SW 1271 (cell line): ENCODE data around the gene MEG3.

Source experiments
- DNase-seq, 2 experiments: peaks; one replicate each; lab custom pipeline; 2025; lab: John Stamatoyannopoulos, UW

Gene MEG3

GRCh38 chr14:100825713-100826331, at the start of gene MEG3:
TSS of gene MEG3 (plus strand) at chr14:100826118.
- no peak for DNase-seq

DNA sequence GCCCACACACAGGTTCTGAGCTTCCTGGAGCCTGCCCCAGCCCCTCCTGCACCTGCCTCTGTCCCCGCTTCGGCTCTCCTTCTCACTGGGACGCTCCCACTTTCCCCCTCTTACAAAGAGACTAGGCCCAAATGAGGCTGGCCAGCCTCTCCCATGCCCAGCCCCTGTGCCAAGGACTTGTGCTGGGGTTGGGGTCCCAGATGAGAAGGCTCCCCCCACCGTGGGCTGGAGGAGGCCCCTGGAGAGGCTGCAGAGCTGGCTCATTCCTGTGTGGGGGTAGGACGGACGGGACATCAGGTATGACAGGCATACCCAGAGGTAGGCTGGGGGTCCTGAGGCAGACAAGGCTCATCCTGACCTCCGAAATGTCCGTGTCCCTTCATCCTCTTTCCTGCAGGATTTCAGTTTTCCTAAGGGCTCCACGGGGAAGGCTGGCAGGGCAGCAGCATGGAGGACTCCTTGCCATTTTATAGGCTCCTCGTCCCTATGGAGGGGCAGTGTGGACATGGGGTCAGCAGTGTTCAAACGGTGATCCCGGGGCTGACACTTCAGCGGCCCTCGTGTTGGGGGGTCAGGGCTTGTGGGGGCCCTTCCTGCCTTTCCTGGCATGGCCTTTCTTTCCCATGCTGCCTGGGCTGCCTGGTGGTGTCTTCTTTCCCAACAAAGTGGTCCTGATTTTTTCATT, 49.1 kb upstream of the MEG3 start:
- DNase-seq: no peak

DNA sequence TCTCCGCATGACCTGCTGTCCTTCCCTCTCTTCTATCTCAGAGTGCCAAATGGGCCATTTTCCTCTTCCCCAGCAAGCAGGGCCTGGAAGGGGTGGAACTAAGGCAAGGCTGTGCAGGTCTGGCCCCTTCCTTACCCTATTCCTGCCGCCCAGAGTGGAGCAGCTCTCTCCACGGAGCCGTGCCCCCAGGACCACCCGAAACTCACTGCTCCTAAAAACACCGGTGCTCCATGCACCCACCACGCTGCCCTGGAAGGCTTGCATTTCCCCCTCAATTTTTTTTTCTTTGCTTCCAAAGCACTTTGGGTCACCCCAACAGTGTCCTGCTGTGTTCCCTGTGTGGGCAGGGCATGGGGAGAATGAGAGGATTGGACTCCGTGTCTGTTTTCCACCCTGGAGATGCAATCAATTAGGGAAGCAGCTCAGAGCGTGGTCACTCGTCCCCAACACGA, 48.5 kb upstream of the MEG3 start:
- no peak for DNase-seq

DNA sequence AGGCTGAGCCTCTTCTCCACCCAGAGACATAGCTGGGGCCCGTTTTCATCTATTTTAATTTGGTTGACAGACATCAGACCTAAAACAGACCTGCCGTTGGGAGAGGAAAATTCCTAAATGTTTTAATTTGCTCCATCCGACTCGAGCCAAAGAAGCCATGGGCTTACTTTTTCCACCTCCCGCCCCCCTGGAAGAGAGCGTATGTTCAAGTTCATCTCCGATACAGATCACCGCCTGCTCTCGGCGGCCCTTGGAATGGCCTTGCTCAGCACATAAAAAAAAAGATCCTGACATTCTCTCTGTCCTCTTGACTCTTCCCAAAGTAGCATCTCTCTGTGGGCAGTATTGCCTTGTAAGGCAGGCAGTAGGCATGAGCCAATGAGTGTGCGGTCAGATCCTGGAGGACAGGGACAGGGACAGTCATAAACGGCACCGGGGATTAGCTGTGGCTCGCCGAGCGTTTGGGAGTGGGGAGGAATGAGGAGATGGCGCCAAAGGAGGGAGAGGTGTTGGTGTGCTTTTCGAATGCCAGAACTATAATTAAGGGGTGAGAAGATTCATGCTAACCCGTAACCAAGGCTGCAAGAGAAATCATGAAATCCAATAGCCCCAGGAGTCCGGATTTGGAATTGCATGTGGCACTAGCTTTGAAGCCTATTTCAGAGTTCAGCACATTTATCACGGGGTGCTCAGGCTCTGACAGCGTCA, 47.9 kb upstream of the MEG3 start:
- DNase-seq: no peak

- DNase-seq: no peak
These were observed 47.4 kb upstream of the MEG3 start for GRCh38 chr14:100778526-100778882.

DNA sequence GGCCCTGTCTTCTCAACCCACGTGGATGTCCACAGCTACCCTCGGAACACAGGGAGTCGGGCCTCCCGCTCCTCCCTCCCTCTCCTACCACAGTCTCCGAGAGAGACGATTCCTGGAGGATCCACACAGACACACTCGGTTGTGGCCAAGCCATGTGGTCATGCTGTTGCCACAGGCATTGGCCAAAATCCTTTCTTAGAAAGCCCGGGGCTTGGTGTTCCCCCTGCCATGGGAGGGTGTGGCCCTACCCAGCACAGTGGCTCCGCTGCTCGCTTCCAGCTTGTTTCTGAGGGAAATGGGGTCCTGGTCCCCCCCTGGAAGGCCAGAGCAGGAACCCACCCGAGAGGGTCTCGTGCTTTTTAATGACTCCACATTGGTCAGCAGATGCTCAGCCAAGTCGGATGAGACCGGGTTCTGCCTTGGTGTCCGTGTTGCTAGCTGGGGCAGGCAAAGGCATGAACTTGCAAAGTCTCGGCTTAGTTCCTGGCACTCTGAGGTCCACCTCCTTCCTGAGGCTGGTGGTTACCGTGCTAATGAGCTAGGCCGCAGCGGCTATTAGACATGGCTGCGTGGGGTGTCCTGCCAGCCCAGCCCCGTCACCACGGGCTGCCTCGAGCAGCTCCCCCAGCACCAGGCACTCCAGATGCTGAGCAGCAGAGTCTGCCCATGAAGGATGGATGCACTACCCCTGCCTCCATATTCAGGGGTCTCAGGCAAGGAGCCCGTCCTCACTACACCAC, 46.8 kb upstream of the MEG3 start:
- DNase-seq: no peak

GRCh38 chr14:100779691-100780080, 46.2 kb upstream of the MEG3 start:
- no peak for DNase-seq

GRCh38 chr14:100780246-100780645, 45.7 kb upstream of the MEG3 start:
- DNase-seq: no peak

GRCh38 chr14:100780646-100781355, 45.1 kb upstream of the MEG3 start:
- no peak for DNase-seq

- no peak for DNase-seq
These were observed 44.0 kb upstream of the MEG3 start for GRCh38 chr14:100781952-100782351.

GRCh38 chr14:100782516-100783320, 43.2 kb upstream of the MEG3 start:
- DNase-seq: no peak

DNA sequence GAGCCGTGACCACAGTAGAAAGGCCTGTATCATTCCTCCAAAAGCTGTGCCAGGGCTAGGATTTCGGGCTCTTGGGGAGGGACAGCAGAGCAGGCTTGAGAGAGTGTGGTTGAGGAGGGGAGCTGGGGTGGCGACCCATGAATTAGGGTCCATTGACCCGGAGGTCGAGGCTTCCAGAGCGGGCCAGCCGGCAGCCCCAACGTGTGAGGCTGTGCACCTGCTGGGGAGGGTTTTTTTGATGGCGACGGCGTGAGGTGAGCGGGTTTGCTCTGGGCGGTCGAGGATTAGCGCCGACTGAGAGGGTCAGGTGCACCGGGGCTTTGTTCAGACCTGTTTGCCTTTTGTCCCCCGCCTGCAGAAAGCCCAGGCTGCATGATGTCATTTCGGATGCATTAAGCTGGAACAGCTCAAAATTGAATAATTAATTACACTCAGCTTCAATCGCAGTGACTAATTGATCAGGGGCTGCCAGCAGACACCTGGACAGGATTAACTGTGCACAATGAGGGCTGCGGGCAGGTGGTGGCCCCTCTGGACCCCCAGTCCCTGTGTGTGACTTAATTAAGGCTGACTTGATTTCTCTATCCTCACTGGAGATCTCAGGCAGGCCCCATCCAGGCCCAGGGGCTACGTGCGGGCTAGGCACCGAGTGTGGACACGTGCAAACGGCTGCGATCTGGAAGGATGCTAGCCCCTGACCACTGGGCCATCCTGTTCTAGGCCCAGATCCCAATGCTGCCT, 42.1 kb upstream of the MEG3 start:
- no peak for DNase-seq

DNA sequence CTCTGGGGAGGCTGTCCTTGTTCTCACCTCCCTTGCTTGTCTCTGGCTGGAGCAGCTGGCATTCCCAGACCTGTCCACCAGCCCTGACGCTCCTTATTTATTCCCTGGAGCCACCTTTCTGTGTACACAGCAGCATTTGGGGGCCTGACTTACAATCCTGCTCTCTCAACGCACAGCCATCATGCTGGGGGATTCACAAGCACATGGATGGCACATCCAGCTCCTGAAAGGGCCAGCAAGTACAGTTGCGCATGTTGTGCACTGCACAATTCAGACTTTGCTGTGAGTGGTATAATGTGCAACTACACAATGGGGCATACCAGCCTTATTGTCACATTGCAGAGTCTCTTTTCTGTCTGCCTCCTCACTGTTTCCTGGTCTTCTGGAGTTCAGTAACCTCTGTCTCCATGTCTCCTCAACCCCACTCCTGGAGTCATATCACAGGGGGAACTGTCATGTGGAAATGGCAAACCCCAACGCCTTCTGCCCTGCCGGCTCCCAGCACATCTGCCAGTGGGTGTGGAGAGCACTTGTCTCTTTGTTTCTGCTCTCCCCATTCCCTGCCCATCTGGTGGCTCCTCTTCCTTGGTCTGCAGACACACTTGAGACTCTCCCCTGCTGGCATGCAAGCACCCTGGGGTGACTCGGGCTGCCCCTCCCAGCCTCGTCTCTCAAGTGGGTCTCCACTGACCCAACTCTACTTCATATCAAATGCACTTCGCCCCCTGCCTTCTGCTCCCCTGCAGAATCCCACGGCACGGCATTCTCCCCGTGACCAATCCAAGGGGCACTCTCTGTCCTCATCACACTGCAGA, 41.2 kb upstream of the MEG3 start:
- DNase-seq: no peak

DNA sequence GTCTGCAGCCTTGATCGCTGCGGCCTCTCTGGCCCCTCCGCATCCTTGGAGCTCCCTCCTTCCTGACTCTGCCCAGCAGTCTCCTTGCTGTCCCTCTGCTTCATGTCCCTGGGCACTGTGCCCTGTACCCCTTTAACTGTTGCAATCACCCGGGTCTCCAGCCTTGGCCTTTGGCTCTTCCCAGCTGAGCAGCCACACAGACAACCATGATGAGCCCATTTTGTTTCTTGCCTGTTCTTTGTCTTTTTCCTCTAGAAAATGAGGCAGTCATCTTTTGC, 40.6 kb upstream of the MEG3 start:
- no peak for DNase-seq

GRCh38 chr14:100785626-100786025, 40.3 kb upstream of the MEG3 start:
- no peak for DNase-seq

DNA sequence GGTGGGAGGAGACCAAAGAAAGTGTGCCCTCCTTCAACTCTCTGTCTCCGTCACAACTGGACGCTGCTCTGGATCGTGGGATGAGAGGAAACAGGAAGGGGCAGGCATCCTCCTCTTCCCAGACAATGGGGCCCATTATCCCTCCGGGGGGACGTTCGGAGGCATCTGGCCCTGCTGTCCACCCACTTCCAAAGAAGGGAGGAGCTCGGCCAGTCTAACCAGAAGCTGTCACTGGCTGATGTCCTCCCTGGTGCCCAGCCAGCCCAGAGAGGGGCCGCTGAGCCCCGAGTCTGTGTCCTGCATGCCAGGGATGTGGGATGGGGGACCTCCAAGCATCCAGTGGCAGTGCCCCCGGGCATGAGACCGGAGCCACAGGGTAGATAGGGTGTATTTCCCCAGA, 39.8 kb upstream of the MEG3 start:
- DNase-seq: no peak

- DNase-seq: no peak
These were observed 39.2 kb upstream of the MEG3 start for GRCh38 chr14:100786576-100787219.

DNA sequence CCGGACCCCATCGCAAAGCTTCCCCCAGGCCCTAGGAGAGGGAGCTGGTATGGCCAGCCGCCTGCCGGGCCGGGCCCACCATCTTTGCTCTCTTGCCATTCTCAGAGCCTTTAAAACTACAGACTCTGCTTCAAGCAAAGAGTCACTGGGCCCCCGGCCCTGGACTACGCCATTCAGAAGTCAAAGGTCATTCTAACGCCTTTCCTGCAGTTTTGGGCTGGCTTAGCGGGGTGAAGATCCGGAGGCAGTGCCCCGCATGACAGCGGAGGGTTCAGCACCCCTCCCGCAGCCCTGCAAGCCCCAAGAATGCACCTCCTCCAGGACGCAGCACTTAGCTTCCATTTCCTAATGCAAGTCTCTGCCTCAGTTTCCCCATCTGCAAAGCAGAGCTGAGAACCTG, 38.3 kb upstream of the MEG3 start:
- no peak for DNase-seq

- DNase-seq: no peak
These were observed 37.4 kb upstream of the MEG3 start for GRCh38 chr14:100788517-100788916.
